ENCODE results near the gene MED29. TPM values are rescaled to one million over a fixed set of nuclear protein-coding genes. Genes with fewer than 3 reads are reported as not detected.
A peak's percentile ranks its signal among the peaks of the same experiment; 100 is the strongest.

MED29 gene
- total and polyA plus RNA-seq, 10 of the 15 experiments (the other 5 are each of a cell fraction or from before 2014, with no cell fraction given) = 3.2 to 36.6 (median 22.8) TPM

- TF ChIP-seq ATF7 (IDR thresholded peaks at IDR 0.05; ENCODE audit: low read depth) (peak; percentile 73), ZNF622 (IDR thresholded peaks at IDR 0.05) (no peak), ZNF24 (IDR thresholded peaks at IDR 0.05) (no peak), BCL11A (IDR thresholded peaks at IDR 0.05; ENCODE audit: low read depth, low read length) (no peak), NR2C2 (IDR thresholded peaks at IDR 0.05; ENCODE audit: borderline replicate concordance, control insufficient read depth, insufficient read length, low read depth) (no peak), SRF (IDR thresholded peaks at IDR 0.05; ENCODE audit: low read depth in 2 of 2, low read length in 2 of 2) (no peak), EGR1 (IDR thresholded peaks at IDR 0.05; ENCODE audit: borderline replicate concordance in 1 of 2, low read depth in 2 of 2, low read length in 2 of 2) (no peak), KLF5 (IDR thresholded peaks at IDR 0.05; ENCODE audit: partially characterized antibody) (no peak), IRF4 (IDR thresholded peaks at IDR 0.05; ENCODE audit: low read depth, low read length) (peak; percentile 66; the same call in 1 of the 2 replicates), YY1 (IDR thresholded peaks at IDR 0.05; ENCODE audit: low read depth, low read length) (no peak), POLR2AphosphoS5 (IDR thresholded peaks at IDR 0.05; ENCODE audit: low read length) (0 out of 2 replicates have a peak, but pooled peaks have one; percentile 27), ELK1 (IDR thresholded peaks at IDR 0.05; ENCODE audit: low read depth, low read length) (no peak), NR2F1 (conservative IDR thresholded peaks at IDR 0.05) (peak; percentile 10; the same call in 1 of the 2 replicates), ASH2L (IDR thresholded peaks at IDR 0.05; ENCODE audit: borderline replicate concordance, low read depth) (no peak), DPF2 (IDR thresholded peaks at IDR 0.05) (0 out of 2 replicates have a peak, but pooled peaks have one; percentile 23), CBX5 (IDR thresholded peaks at IDR 0.05; ENCODE audit: low read depth) (no peak), EZH2 (IDR thresholded peaks at IDR 0.05; ENCODE audit: borderline replicate concordance, control insufficient read depth, low read depth, low read length) (no peak), CEBPZ (IDR thresholded peaks at IDR 0.05; ENCODE audit: low read depth, low read length) (no peak), SREBF2 (IDR thresholded peaks at IDR 0.05; ENCODE audit: low read length) (no peak)
- TF ChIP-seq, protein P1, sequence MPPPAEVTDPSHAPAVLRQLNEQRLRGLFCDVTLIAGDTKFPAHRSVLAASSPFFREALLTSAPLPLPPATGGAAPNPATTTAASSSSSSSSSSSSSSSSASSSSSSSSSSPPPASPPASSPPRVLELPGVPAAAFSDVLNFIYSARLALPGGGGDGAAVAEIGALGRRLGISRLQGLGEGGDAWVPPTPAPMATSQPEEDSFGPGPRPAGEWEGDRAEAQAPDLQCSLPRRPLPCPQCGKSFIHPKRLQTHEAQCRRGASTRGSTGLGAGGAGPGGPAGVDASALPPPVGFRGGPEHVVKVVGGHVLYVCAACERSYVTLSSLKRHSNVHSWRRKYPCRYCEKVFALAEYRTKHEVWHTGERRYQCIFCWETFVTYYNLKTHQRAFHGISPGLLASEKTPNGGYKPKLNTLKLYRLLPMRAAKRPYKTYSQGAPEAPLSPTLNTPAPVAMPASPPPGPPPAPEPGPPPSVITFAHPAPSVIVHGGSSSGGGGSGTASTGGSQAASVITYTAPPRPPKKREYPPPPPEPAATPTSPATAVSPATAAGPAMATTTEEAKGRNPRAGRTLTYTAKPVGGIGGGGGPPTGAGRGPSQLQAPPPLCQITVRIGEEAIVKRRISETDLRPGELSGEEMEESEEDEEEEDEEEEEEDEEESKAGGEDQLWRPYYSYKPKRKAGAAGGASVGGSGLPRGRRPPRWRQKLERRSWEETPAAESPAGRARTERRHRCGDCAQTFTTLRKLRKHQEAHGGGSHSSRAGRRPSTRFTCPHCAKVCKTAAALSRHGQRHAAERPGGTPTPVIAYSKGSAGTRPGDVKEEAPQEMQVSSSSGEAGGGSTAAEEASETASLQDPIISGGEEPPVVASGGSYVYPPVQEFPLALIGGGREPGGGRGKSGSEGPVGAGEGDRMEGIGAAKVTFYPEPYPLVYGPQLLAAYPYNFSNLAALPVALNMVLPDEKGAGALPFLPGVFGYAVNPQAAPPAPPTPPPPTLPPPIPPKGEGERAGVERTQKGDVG (CRISPR knock-in tag; IDR thresholded peaks at IDR 0.05) = no peak
- TF ChIP-seq, protein P2, sequence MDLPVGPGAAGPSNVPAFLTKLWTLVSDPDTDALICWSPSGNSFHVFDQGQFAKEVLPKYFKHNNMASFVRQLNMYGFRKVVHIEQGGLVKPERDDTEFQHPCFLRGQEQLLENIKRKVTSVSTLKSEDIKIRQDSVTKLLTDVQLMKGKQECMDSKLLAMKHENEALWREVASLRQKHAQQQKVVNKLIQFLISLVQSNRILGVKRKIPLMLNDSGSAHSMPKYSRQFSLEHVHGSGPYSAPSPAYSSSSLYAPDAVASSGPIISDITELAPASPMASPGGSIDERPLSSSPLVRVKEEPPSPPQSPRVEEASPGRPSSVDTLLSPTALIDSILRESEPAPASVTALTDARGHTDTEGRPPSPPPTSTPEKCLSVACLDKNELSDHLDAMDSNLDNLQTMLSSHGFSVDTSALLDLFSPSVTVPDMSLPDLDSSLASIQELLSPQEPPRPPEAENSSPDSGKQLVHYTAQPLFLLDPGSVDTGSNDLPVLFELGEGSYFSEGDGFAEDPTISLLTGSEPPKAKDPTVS (IDR thresholded peaks at IDR 0.05; ENCODE audit: low read depth, low read length) = no peak
These were observed 39.8 kb downstream of the MED29 start (continued) for GRCh38 chr19:39430675-39431593.

Measured in GM12878 (cell line).